ENCODE measurements around the gene SLC38A1. TPM values are rescaled to one million over a fixed set of nuclear protein-coding genes. Genes with fewer than 3 reads are reported as not detected.
A peak's percentile ranks its signal among the peaks of the same experiment; 100 is the strongest.

The SLC38A1 gene
- total RNA-seq, 1 experiment from 2014 or later: 259 TPM

DNA sequence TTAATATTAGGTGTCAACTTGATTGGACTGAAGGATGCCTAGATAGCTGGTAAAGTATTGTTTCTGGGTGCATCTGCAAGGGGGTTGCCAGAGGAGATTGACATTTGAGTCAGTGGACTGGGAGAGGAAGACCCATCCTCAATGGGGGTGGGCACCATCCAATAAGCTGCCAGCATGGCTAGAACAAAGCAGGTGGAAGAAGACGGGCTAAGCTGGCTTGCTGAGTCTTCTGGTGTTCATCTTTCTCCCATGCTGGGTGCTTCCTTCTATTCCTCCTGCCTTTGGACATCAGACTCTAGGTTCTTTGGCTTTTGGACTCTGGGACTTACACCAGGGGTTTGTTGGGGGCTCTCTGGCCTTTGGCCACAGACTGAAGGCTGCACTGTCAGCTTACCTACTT, 87.4 kb downstream of the SLC38A1 start:
- ChIA-PET CTCF (no interaction called here), POLR2A (no interaction called here)
- Histone ChIP-seq H3K4me3 (ENCODE audit: low read depth, low read length) (no peak overlapping the region), H3K9me3 (no peaks in the 10 kb centered on the region), H3K27me3 (replicated peaks; ENCODE audit: control insufficient read depth, insufficient read depth, low read length) (no peaks in the 10 kb centered on the region), H3K36me3 (ENCODE audit: control insufficient read depth, insufficient read depth, low read length) (no peaks in the 10 kb centered on the region), H3K4me1 (0 out of 2 replicates have a peak, but pooled peaks cover 8% of the 10 kb centered on the region)
- intact Hi-C loops (cut with micrococcal nuclease; ENCODE audit: unreplicated experiment): loop anchor here (5.0 to 10.0 kb wide), 2 partner anchors 107 to 189 kb away; partner anchors contain the start of gene SCAF11
- H3K4me3 Mint-ChIP-seq (ENCODE audit: unreplicated experiment): no peak overlapping the region
- no peaks in the 10 kb centered on the region for H3K4me1 Mint-ChIP-seq (ENCODE audit: low read depth, unreplicated experiment)
- TF ChIP-seq, protein P1, sequence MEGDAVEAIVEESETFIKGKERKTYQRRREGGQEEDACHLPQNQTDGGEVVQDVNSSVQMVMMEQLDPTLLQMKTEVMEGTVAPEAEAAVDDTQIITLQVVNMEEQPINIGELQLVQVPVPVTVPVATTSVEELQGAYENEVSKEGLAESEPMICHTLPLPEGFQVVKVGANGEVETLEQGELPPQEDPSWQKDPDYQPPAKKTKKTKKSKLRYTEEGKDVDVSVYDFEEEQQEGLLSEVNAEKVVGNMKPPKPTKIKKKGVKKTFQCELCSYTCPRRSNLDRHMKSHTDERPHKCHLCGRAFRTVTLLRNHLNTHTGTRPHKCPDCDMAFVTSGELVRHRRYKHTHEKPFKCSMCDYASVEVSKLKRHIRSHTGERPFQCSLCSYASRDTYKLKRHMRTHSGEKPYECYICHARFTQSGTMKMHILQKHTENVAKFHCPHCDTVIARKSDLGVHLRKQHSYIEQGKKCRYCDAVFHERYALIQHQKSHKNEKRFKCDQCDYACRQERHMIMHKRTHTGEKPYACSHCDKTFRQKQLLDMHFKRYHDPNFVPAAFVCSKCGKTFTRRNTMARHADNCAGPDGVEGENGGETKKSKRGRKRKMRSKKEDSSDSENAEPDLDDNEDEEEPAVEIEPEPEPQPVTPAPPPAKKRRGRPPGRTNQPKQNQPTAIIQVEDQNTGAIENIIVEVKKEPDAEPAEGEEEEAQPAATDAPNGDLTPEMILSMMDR (IDR thresholded peaks at IDR 0.05; ENCODE audit: insufficient read depth in 1 of 2, low read depth in 1 of 2, low read length in 1 of 2, severe bottlenecking in 1 of 2, unreplicated experiment in 1 of 2): no peak
- peak overlapping the region; percentile 19 for H3K27ac Mint-ChIP-seq (ENCODE audit: unreplicated experiment)
- H3K36me3 Mint-ChIP-seq (ENCODE audit: insufficient read depth, unreplicated experiment): peaks cover 28% of the 10 kb centered on the region
- H3K27me3 Mint-ChIP-seq (ENCODE audit: insufficient read depth, unreplicated experiment): no peaks in the 10 kb centered on the region
- H3K9me3 Mint-ChIP-seq (ENCODE audit: unreplicated experiment): no peaks in the 10 kb centered on the region
- no TSS peak for BruUV-seq (replicated peaks)
- no peak for DNase-seq

DNA sequence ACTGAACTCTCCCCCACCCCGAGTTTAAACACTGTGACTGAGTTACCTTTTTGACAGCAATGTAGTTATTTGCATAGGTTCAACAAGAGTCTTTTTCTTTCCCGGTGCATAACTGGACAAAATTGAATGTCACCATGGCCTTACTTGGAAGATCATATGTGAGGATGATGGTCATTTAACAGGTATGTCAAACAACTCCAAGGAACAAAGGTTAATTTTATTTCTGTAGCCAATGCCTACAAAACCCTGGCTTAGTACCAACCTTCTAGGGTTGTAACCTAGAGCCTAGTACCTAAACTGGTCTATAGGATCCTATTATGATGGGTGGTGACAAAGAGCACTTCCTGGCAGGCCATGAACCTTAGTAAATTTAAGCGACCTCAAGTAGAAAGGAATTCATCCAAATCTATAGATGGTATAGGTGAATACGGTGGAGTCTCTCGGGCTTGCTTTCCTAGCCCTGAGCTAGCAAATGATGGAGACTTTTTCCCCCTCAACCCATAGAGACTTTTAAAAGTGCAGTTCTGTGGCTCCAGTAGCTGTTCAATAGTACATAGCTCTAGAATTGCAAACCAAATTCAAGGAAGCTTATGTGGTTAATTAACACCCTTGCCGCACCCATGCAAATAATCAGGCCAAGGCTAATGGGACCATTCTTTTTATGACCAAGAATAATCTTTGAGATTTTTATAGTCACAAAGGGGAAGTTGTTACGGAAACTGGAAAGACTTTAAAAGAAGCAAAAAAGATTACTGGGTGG, 89.0 kb downstream of the SLC38A1 start:
- ChIA-PET POLR2A (no interaction called here), CTCF (no interaction called here)
- Histone ChIP-seq H3K4me3 (ENCODE audit: low read depth, low read length) (no peak overlapping the region), H3K9me3 (no peaks in the 10 kb centered on the region), H3K27me3 (replicated peaks; ENCODE audit: control insufficient read depth, insufficient read depth, low read length) (no peaks in the 10 kb centered on the region; the same call in 1 of the 2 replicates), H3K36me3 (ENCODE audit: control insufficient read depth, insufficient read depth, low read length) (no peaks in the 10 kb centered on the region), H3K4me1 (0 out of 2 replicates have a peak, but pooled peaks cover 8% of the 10 kb centered on the region)
- BruUV-seq (replicated peaks): no TSS peak
- Mint-ChIP-seq H3K9me3 (ENCODE audit: unreplicated experiment) (no peaks in the 10 kb centered on the region), H3K4me1 (ENCODE audit: low read depth, unreplicated experiment) (no peaks in the 10 kb centered on the region), H3K27ac (ENCODE audit: unreplicated experiment) (no peak overlapping the region), H3K36me3 (ENCODE audit: insufficient read depth, unreplicated experiment) (peaks cover 14% of the 10 kb centered on the region), H3K27me3 (ENCODE audit: insufficient read depth, unreplicated experiment) (no peaks in the 10 kb centered on the region), H3K4me3 (ENCODE audit: unreplicated experiment) (no peak overlapping the region)
- no peak for DNase-seq
- intact Hi-C loops (cut with micrococcal nuclease; ENCODE audit: unreplicated experiment): loop anchor here (5.0 to 10.0 kb wide), 3 partner anchors 48 to 188 kb away; partner anchors contain the start of gene SCAF11
- TF ChIP-seq, protein P1 (IDR thresholded peaks at IDR 0.05; ENCODE audit: insufficient read depth in 1 of 2, low read depth in 1 of 2, low read length in 1 of 2, severe bottlenecking in 1 of 2, unreplicated experiment in 1 of 2): no peak

DNA sequence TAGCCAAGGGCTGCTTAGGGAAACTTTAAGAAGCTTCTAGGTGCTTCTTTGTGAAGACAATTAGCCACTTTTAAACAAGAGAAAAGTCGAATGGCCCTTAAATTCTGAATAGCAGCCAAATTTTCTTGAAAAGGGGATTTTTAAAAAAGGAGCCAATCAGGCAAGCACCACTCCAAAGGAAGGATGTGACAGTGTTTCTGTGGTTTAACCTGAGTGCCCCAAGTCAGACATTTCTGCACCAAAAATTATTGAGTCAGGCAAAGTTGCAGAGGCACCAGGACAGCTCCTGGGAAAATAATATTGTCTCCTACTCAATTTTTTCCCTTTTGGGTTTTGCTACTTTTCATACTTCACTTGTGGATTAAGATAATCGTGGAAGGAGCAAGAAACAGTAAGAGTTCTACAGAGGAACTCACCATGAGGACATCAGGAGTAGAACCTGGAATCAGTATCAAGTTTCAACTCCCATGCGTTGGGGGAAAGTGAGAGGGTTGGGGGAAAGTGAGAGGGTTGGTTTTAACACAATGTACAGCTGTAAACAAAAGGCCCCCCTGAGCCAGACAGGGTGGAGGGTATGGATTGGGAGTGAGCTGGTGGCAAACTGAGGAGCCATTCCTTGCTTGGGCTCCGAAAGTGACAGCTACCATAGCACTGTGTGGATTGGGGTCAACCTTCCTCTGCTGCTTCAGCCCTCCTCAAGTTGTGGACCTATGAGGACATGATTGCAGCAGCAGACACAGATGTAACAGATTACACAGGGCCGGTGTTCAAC, 90.8 kb downstream of the SLC38A1 start:
- H3K4me1 ChIP-seq: 0 out of 2 replicates have a peak, but pooled peaks cover 8% of the 10 kb centered on the region
- no TSS peak for BruUV-seq (replicated peaks)
- no peak overlapping the region for H3K4me3 ChIP-seq (ENCODE audit: low read depth, low read length)
- peaks cover 14% of the 10 kb centered on the region for H3K36me3 Mint-ChIP-seq (ENCODE audit: insufficient read depth, unreplicated experiment)
- peaks cover 3% of the 10 kb centered on the region for H3K27me3 Mint-ChIP-seq (ENCODE audit: insufficient read depth, unreplicated experiment)
- H3K4me1 Mint-ChIP-seq (ENCODE audit: low read depth, unreplicated experiment): no peaks in the 10 kb centered on the region
- H3K9me3 Mint-ChIP-seq (ENCODE audit: unreplicated experiment): no peaks in the 10 kb centered on the region
- TF ChIP-seq, protein P1 (IDR thresholded peaks at IDR 0.05; ENCODE audit: insufficient read depth in 1 of 2, low read depth in 1 of 2, low read length in 1 of 2, severe bottlenecking in 1 of 2, unreplicated experiment in 1 of 2): no peak
- CTCF ChIA-PET: no interaction called here
- H3K4me3 Mint-ChIP-seq (ENCODE audit: unreplicated experiment): no peak overlapping the region
- intact Hi-C loops (cut with micrococcal nuclease; ENCODE audit: unreplicated experiment): loop anchor here (5.0 kb wide), 1 partner anchor 46 kb away; no protein-coding TSS in a partner anchor
- H3K27ac Mint-ChIP-seq (ENCODE audit: unreplicated experiment): no peak overlapping the region
- H3K9me3 ChIP-seq: no peaks in the 10 kb centered on the region; the same call in 1 of the 2 replicates
- H3K36me3 ChIP-seq (ENCODE audit: control insufficient read depth, insufficient read depth, low read length): no peaks in the 10 kb centered on the region
- H3K27me3 ChIP-seq (replicated peaks; ENCODE audit: control insufficient read depth, insufficient read depth, low read length): no peaks in the 10 kb centered on the region; the same call in 1 of the 2 replicates
- DNase-seq: no peak
- POLR2A ChIA-PET: no interaction called here
